Tibial artery (tissue), 4 donors: ENCODE measurements around the gene ISLR2.

Experiments
- DNase-seq, 2 donors: peaks; one replicate each; pipeline ENCODE4 v3.0.0-alpha.2; 2019
- H3K27ac ChIP-seq, 2 donors: fragments of 200-600 bp; sonication (generic) in 1 of 2; 1 replicate in 1 of 2; 2 replicates in 1 of 2; pipeline ENCODE4 v1.5.1; 2018 to 2019; ENCODE audit warnings: mild to moderate bottlenecking in 1 of 2
- H3K27me3 ChIP-seq, 2 donors: fragments of 200-600 bp; sonication (generic) in 1 of 2; one replicate each; pipeline versions ENCODE4 v1.5.1 to v1.6.0; 2016 to 2019
- H3K36me3 ChIP-seq, 3 donors: fragments of 200-600 bp; sonication (generic) in 2 of 3; one replicate each; pipeline ENCODE4 v1.5.1; 2016 to 2019; ENCODE audit warnings: mild to moderate bottlenecking in 2 of 3
- H3K4me1 ChIP-seq, 4 donors: fragments of 200-600 bp; sonication (generic) in 2 of 4; 1 replicate in 3 of 4; 2 replicates in 1 of 4; pipeline ENCODE4 v1.5.1; 2016 to 2019
- H3K4me3 ChIP-seq, 2 donors: fragments of 200-600 bp; sonication (generic) in 1 of 2; 1 replicate in 1 of 2; 2 replicates in 1 of 2; pipeline ENCODE4 v1.5.1; 2018 to 2019; ENCODE audit warnings: mild to moderate bottlenecking in 2 of 2
- H3K9me3 ChIP-seq, 3 donors: fragments of 200-600 bp; sonication (generic) in 1 of 3; one replicate each; pipeline ENCODE4 v1.5.1; 2016 to 2019
- intact Hi-C: fragments of 100-400 bp; cut with DNase I; formaldehyde crosslinking; loops from one replicate; pipeline ENCODE4 v1.15.0; 2023; ENCODE audit warnings: low total_unique reads
- TF ChIP-seq, protein P1 (sequence below), 2 experiments: fragments of 200-600 bp in 1 of 2; fragments of 450-650 bp in 1 of 2; IDR thresholded peaks; one replicate each; pipeline ENCODE4 v1.5.1; 2017 to 2019; ENCODE audit warnings: antibody characterized with exemption in 2 of 2, mild to moderate bottlenecking in 1 of 2, moderate library complexity in 1 of 2

ISLR2 gene

DNA sequence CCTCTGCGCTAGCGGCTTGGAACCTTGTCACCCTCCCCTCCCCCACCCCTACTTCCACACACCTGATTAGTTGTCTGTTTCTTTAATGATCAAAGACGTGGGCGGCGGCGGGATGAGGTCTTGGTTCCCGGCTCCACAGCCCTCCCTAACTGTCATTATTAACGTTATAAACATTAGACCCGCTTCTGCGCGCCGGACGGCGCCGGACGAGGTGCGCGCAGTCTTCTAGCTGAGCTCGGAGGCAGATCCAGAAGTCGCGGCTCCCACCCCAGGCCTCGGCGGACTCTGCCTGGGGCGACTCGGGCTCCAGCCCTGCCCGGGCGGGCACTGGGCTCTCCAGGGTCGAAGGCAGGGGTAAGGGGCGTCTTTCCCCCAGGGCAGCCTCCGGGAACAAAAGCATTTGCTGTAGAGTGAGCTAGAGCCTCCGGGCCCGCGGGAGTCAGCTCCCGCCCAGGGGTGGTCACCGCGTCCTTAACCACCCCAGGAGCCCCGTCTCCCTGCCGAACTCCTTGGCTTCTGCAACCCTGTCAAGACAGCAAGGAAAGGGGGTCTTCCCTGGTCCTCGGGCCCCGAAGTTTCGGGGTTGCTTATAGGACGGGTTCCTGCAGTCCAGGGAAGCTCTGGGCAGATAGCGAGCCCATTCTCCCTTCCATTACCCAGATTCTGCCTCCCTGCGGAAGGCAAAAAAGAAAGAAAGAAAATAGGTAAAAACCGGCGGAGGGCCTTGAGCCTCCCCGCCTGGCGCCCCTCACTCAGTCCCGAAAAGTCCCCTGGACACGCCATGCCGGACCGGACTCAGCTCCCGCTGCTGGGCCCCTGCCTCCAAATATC, 2.2 kb upstream of the ISLR2 start:
- intact Hi-C loops = loop anchor here (5.0 to 10.0 kb wide), 4 partner anchors 81 to 194 kb away; no protein-coding TSS in a partner anchor
- peak in 1 of 2 donors; percentile 68 for DNase-seq
- no peak overlapping the region for H3K27ac ChIP-seq

DNA sequence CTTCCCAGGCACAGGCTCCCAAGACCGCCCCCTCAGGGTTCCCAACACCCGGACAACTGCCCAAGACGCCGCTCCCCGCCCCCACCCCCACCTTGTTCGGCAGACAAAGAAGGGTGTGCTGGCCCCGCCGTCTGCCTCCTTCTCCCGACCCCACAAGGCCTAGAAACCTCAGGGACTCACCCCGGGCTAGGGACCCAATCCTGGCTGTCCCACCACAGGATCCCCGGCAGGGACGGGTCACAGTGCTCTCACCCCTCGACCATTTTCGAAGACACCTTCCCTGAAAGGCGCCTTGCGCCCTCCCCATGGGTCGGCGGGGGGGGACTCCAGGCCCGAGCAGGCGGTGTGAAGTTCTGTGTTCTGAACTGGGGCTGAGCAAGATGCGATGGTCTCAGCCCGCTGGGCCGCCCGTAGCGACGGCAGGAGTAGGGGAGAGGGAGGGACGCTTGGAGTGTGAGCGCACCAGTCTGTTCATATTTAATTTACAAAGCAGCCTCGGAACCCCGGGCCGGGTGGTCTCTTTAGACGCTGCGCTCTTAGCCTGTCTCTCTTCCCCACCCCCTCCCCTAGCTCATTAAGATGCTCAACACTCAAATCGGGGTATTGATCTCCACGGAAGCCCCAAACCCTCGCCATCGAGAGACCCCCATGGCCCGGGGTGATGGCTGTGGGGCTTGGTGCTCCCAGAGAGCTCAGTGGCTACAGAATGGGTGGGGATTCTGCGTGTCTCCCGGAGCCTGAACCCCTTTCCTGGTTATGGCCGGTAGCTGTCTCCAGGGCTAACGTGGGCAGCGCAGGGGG, 1.4 kb upstream of the ISLR2 start:
- TF ChIP-seq, protein P1, sequence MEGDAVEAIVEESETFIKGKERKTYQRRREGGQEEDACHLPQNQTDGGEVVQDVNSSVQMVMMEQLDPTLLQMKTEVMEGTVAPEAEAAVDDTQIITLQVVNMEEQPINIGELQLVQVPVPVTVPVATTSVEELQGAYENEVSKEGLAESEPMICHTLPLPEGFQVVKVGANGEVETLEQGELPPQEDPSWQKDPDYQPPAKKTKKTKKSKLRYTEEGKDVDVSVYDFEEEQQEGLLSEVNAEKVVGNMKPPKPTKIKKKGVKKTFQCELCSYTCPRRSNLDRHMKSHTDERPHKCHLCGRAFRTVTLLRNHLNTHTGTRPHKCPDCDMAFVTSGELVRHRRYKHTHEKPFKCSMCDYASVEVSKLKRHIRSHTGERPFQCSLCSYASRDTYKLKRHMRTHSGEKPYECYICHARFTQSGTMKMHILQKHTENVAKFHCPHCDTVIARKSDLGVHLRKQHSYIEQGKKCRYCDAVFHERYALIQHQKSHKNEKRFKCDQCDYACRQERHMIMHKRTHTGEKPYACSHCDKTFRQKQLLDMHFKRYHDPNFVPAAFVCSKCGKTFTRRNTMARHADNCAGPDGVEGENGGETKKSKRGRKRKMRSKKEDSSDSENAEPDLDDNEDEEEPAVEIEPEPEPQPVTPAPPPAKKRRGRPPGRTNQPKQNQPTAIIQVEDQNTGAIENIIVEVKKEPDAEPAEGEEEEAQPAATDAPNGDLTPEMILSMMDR (IDR thresholded peaks at IDR 0.05) = no peak
- no peak for DNase-seq
- Histone ChIP-seq H3K36me3 (no peaks in the 10 kb centered on the region), H3K9me3 (peaks cover 0 to 14% (median 5%) of the 10 kb centered on the region in 3 donors), H3K27ac (no peak overlapping the region), H3K4me3 (peak overlapping the region; percentile 33 to 37), H3K4me1 (peaks cover 0 to 46% (median 31%) of the 10 kb centered on the region in 4 donors), H3K27me3 (peaks cover 0 to 90% of the 10 kb centered on the region in 2 donors)
- intact Hi-C loops = loop anchor here (5.0 to 10.0 kb wide), 4 partner anchors 82 to 193 kb away; no protein-coding TSS in a partner anchor

More for the DNA sequence above, 2.2 kb upstream of the ISLR2 start:
- Histone ChIP-seq H3K4me3 (peak overlapping the region; percentile 33 to 37), H3K27me3 (peaks cover 0 to 84% of the 10 kb centered on the region in 2 donors), H3K4me1 (peaks cover 0 to 45% (median 31%) of the 10 kb centered on the region in 4 donors), H3K9me3 (peaks cover 0 to 6% (median 2%) of the 10 kb centered on the region in 3 donors), H3K36me3 (no peaks in the 10 kb centered on the region)
- TF ChIP-seq, protein P1 (IDR thresholded peaks at IDR 0.05) = no peak

DNA sequence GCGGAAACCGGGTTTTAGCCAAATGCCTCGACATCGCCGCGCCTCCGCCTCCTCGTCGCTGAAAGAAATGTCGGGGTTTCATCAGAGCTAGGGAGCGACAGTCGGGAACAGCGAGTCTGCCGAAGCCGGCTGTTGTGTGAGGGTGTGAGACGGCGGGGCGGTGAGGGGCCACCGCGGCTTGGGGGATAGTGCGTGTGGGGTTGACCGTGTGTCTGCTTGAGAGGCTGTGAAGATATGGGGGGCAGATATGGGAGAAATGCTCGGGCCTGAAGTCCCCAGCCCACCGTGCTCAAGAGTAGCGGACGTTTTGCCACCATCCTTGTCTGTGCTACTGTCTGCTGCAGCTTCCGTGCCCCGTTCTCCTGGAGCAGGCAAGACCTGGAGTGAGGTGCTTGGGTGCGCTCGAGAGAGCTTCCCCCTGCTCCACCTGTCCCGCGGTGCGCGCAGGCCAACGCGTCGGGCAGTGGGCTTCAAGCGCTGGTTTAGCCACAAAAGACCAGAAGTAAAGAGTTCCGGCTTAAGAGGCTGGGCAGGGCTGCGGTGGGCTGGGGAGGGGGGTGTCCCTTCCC, 716 bp upstream of the ISLR2 start:
- Histone ChIP-seq H3K27me3 (peaks cover 0 to 90% of the 10 kb centered on the region in 2 donors), H3K4me3 (peak overlapping the region in 1 of 2 donors; percentile 6), H3K36me3 (no peaks in the 10 kb centered on the region), H3K9me3 (peaks cover 0 to 17% (median 5%) of the 10 kb centered on the region in 3 donors), H3K4me1 (peaks cover 0 to 49% (median 33%) of the 10 kb centered on the region in 4 donors), H3K27ac (no peak overlapping the region)
- intact Hi-C loops = loop anchor here (5.0 to 10.0 kb wide), 4 partner anchors 82 to 193 kb away; no protein-coding TSS in a partner anchor
- no peak for DNase-seq
- TF ChIP-seq, protein P1 (IDR thresholded peaks at IDR 0.05) = no peak

DNA sequence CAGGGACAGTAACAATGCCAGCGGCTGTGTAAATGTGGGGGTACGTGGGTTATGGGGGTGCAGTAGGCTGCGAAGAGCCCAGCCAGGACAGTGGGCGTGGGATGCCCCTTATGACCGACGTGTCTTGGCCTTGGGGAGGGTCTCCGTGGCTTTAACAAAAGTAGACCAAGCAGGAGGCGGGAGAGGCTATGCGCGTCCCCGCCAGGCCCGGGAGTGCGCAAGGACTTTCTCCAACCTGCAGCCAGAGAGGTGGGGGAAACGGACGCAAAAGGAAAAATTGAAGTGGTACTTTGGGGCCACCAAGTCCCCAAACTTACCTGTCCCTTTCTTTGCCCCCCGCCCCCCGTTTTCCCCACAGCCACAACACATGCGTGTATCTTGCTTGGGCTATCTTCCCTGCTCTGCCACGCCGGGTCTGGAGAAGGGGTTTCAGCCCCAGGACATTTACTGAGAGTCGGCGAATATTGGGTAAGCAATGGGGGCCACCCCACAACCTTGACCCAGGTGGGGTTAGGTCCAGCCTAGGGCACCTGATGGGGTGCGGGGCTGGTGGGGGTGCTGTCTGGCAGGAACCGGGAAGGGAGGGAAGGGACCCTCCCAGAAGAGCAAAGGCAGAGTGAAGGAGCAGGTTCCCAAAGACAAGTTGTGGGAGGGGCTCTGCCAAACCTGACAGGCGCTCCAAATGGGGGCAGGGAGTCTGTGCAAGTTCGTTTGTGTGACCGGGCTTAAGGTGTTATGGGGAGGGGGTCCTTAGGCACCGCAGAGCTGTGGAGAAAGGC, 652 bp downstream of the ISLR2 start:
- intact Hi-C loops = no loop called here
- TF ChIP-seq, protein P1 (IDR thresholded peaks at IDR 0.05) = no peak
- peaks cover 0 to 59% (median 38%) of the 10 kb centered on the region in 4 donors for H3K4me1 ChIP-seq
- H3K9me3 ChIP-seq = peaks cover 0 to 17% (median 5%) of the 10 kb centered on the region in 3 donors
- H3K4me3 ChIP-seq = no peak overlapping the region
- no peaks in the 10 kb centered on the region for H3K36me3 ChIP-seq
- DNase-seq = no peak
- H3K27ac ChIP-seq = no peak overlapping the region
- H3K27me3 ChIP-seq = peaks cover 0 to 90% of the 10 kb centered on the region in 2 donors
